Body of pancreas (tissue), 4 donors: ENCODE results near the gene FOXN4. TPM values are rescaled to one million over a fixed set of nuclear protein-coding genes. Genes with fewer than 3 reads are reported as not detected.
A peak's percentile ranks its signal among the peaks of the same experiment; 100 is the strongest.

Experiments
- ATAC-seq: fragments of 150-250 bp; one replicate; pipeline ENCODE4 v1.9.1; 2016
- DNase-seq, 4 donors: peaks; one replicate each; pipeline ENCODE4 v3.0.0-alpha.2; 2019
- H3K27ac ChIP-seq, 4 donors: fragments of 200-600 bp; sonication (generic); 1 replicate in 3 of 4; 2 replicates in 1 of 4; pipeline versions ENCODE4 v1.5.1 to v1.6.1; 2016 to 2019; ENCODE audit warnings: mild to moderate bottlenecking in 1 of 4, mixed read lengths in 1 of 4, moderate library complexity in 1 of 4
- H3K27me3 ChIP-seq, 2 donors: fragments of 200-600 bp; sonication (generic); one replicate each; pipeline ENCODE4 v1.6.0; 2016; ENCODE audit warnings: mild to moderate bottlenecking in 1 of 2
- H3K36me3 ChIP-seq, 2 donors: fragments of 200-600 bp; sonication (generic); replicated peaks in 1 of 2; 2 replicates each; pipeline ENCODE4 v1.5.1; 2016; ENCODE audit warnings: low read depth in 2 of 2; ENCODE audit not compliant: insufficient read depth in 1 of 2
- H3K4me1 ChIP-seq: fragments of 200-600 bp; sonication (generic); one replicate; pipeline ENCODE4 v1.6.0; 2016
- H3K4me3 ChIP-seq, 2 donors: fragments of 200-600 bp; sonication (generic); 1 replicate in 1 of 2; 2 replicates in 1 of 2; pipeline ENCODE4 v1.5.1; 2016 to 2019
- H3K9me3 ChIP-seq, 3 donors: fragments of 200-600 bp; sonication (generic); 1 replicate in 2 of 3; 2 replicates in 1 of 3; pipeline ENCODE4 v1.5.1; 2016
- POLR2A ChIP-seq, 3 donors: fragments of 450-650 bp; IDR thresholded peaks; one replicate each; pipeline ENCODE4 v1.6.1; 2016; ENCODE audit warnings: antibody characterized with exemption in 3 of 3, mild to moderate bottlenecking in 2 of 3
- WGBS, 2 donors: methylation state at CpG; one replicate each; pipeline ENCODE4 v1.1.5; 2017; 5-methylcytosine and 5-hydroxymethylcytosine counted together
- intact Hi-C: fragments of 100-400 bp; cut with DNase I; formaldehyde crosslinking; loops from one replicate; pipeline ENCODE4 v1.15.1; 2023
- total RNA-seq, 2 donors: library from RNA; depleted of rRNA; stranded (reverse); fragments of >200 nt; gene quantifications; one replicate each; pipeline ENCODE4 v1.1.0, GENCODE V29; 2016
- TF ChIP-seq, protein P1 (sequence below), 7 experiments: fragments of 450-650 bp in 4 of 7; fragments of 200-600 bp in 3 of 7; sonication (generic) in 3 of 7; IDR thresholded peaks; one replicate each; pipeline ENCODE4 v1.5.1; 2016 to 2019; ENCODE audit warnings: antibody characterized with exemption in 7 of 7

The FOXN4 gene
- total RNA-seq, 2 donors from 2014 or later: not detected

DNA sequence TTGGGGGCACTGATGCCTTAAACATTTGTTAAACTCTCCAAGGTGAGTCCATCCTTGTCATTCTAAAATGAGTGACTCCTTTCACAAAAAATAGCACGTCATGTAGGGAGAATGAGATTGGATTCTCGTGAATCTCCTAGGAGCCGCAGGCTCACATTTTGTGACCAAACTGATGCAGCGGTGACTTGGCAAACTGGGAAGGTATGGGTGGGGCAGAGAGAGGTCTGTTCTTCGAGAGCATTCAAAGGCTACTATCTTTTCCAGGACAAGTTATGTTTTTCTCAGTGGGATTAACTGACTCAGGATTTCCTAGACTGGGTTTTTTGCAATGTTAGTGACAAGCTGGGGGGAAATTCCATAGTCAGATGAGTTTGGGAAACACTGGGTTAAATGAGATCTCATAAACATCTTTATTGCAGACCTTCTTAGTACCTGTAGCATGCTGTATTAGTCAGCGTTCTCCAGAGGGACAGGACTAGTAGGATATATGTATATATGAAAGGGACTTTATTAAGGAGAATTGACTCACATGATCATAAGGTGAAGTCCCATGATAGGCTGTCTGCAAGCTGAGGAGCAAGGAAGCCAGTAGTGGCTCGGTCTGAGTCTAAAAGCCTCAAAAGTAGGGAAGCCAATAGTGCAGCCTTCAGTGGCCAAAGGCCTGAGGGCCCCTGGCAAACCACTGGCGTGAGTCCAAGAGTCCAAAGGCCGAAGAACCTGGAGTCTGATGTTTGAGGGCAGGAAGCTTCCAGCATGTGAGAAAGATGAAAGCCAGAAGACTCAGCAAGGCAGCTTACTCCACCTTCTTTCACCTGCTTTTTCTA, 61.0 kb downstream of the FOXN4 start:
- no peaks in the 10 kb centered on the region for H3K27me3 ChIP-seq
- DNase-seq: peak; percentile 65 to 83 (median 78)
- intact Hi-C loops: no loop called here
- no peak overlapping the region for H3K4me3 ChIP-seq
- H3K4me1 ChIP-seq: peaks cover 12% of the 10 kb centered on the region
- peaks cover 0 to 19% of the 10 kb centered on the region in 2 donors for H3K36me3 ChIP-seq
- peak; percentile 53 for ATAC-seq
- WGBS, 2 donors: 63 to 67% methylated on average over 8 to 9 of the region's 9 CpGs
- H3K27ac ChIP-seq: no peak overlapping the region
- TF ChIP-seq POLR2A (IDR thresholded peaks at IDR 0.05): no peak
- TF ChIP-seq, protein P1, sequence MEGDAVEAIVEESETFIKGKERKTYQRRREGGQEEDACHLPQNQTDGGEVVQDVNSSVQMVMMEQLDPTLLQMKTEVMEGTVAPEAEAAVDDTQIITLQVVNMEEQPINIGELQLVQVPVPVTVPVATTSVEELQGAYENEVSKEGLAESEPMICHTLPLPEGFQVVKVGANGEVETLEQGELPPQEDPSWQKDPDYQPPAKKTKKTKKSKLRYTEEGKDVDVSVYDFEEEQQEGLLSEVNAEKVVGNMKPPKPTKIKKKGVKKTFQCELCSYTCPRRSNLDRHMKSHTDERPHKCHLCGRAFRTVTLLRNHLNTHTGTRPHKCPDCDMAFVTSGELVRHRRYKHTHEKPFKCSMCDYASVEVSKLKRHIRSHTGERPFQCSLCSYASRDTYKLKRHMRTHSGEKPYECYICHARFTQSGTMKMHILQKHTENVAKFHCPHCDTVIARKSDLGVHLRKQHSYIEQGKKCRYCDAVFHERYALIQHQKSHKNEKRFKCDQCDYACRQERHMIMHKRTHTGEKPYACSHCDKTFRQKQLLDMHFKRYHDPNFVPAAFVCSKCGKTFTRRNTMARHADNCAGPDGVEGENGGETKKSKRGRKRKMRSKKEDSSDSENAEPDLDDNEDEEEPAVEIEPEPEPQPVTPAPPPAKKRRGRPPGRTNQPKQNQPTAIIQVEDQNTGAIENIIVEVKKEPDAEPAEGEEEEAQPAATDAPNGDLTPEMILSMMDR (IDR thresholded peaks at IDR 0.05): no peak
- H3K9me3 ChIP-seq: no peaks in the 10 kb centered on the region

DNA sequence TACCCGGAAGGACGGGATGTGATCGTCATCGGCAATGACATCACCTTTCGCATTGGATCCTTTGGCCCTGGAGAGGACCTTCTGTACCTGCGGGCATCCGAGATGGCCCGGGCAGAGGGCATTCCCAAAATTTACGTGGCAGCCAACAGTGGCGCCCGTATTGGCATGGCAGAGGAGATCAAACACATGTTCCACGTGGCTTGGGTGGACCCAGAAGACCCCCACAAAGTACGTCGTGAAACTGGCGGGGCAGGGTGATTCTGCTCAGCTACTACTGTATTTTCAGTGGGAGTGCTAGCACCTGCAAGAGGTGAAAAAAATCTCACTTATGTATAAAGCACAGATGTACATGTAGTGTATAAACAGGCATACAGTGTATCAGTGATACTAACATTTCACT, 62.9 kb downstream of the FOXN4 start:
- H3K4me1 ChIP-seq: peaks cover 12% of the 10 kb centered on the region
- no peak overlapping the region for H3K27ac ChIP-seq
- ATAC-seq (no peak), DNase-seq (no peak)
- WGBS, 2 donors: 87 to 91% methylated on average over 15 of the region's 15 CpGs
- peaks cover 0 to 32% of the 10 kb centered on the region in 2 donors for H3K36me3 ChIP-seq
- H3K27me3 ChIP-seq: no peaks in the 10 kb centered on the region
- intact Hi-C loops: no loop called here
- H3K4me3 ChIP-seq: no peak overlapping the region
- no peaks in the 10 kb centered on the region for H3K9me3 ChIP-seq
- TF ChIP-seq POLR2A (IDR thresholded peaks at IDR 0.05): no peak
- TF ChIP-seq, protein P1 (IDR thresholded peaks at IDR 0.05): no peak

DNA sequence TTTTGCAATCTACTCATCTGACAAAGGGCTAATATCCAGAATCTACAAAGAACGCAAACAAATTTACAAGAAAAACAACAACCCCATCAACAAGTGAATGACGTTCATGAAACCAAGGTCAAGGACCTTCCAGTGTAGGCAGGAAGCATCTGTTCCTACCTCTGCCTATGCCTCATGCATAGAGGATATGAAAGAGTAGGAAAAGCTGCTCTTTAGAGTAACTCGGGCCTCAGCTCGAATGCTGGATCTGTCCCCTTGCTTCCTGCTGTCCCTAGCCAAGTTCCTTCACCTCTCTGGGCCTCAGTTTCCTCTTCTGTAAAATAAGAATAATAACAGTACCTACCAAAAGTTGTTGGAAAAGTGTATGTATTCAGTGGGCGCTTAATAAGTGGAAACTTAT, 65.0 kb downstream of the FOXN4 start:
- H3K27me3 ChIP-seq: no peaks in the 10 kb centered on the region
- H3K36me3 ChIP-seq: peaks cover 0 to 46% of the 10 kb centered on the region in 2 donors
- no peak overlapping the region for H3K4me3 ChIP-seq
- 80% methylated on average over 5 of the region's 5 CpGs for WGBS, 2 donors
- ATAC-seq (no peak), DNase-seq (no peak)
- H3K27ac ChIP-seq: no peak overlapping the region
- TF ChIP-seq, protein P1 (IDR thresholded peaks at IDR 0.05): no peak
- TF ChIP-seq POLR2A (IDR thresholded peaks at IDR 0.05): no peak
- intact Hi-C loops: no loop called here
- peaks cover 12% of the 10 kb centered on the region for H3K4me1 ChIP-seq
- no peaks in the 10 kb centered on the region for H3K9me3 ChIP-seq

DNA sequence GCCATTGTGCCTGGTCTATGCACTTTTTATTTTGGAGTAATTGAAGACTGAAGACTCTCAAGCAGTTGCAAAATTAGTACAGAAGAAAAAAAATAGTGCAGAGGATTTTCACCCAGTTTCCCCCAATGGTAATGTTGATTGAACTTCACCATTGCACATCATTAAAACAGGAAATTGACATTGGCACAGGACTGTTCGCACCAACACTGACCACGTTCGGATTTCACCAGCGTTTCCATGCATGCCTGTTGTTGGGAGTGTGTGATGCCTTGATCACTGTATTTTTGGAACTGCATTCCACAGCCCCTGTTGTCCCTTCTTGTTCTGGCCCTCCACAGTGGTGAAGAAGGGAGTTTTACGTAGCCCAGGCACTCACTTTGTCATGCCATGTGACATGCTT, 67.1 kb downstream of the FOXN4 start:
- no peak for ATAC-seq
- H3K27ac ChIP-seq: no peak overlapping the region
- H3K4me1 ChIP-seq: no peaks in the 10 kb centered on the region
- H3K36me3 ChIP-seq: peaks cover 0 to 52% of the 10 kb centered on the region in 2 donors
- 82 to 87% methylated on average over 5 of the region's 5 CpGs for WGBS, 2 donors
- TF ChIP-seq, protein P1 (IDR thresholded peaks at IDR 0.05): no peak
- no peak for TF ChIP-seq POLR2A (IDR thresholded peaks at IDR 0.05)
- intact Hi-C loops: no loop called here
- no peak for DNase-seq
- H3K4me3 ChIP-seq: no peak overlapping the region
- H3K9me3 ChIP-seq: no peaks in the 10 kb centered on the region
- no peaks in the 10 kb centered on the region for H3K27me3 ChIP-seq

DNA sequence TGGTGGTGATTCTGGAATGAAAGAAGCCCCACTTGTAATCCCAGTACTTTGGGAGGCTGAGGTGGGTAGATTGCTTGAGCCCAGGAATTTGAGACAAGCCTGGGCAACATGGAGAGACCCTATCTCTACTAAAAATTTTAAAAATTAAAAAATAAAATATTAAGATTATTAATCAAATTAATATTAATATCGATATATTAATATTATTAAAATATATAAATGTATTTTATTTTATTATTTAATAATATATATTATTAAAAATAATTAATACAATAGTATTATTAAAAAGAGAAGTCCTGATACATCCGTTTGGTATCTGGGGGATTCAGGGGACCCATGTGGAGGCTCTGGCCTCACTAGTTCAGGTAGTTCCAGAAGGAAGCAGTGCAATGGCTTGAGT, 68.7 kb downstream of the FOXN4 start:
- Histone ChIP-seq H3K4me3 (no peak overlapping the region), H3K36me3 (peaks cover 0 to 53% of the 10 kb centered on the region in 2 donors), H3K27me3 (no peaks in the 10 kb centered on the region), H3K9me3 (no peaks in the 10 kb centered on the region), H3K27ac (no peak overlapping the region), H3K4me1 (no peaks in the 10 kb centered on the region)
- TF ChIP-seq, protein P1 (IDR thresholded peaks at IDR 0.05): no peak
- TF ChIP-seq POLR2A (IDR thresholded peaks at IDR 0.05): no peak
- WGBS, 2 donors: 93 to 97% methylated on average over 2 of the region's 2 CpGs
- ATAC-seq (no peak), DNase-seq (no peak)
- intact Hi-C loops: no loop called here
